Measurements from ENCODE around the gene CEP350.
"Not testable (repeated sequence)": the region's sequence is repeated elsewhere in the genome, so short reads cannot be mapped to it uniquely, and the experiment has no call there.

The CEP350 gene

DNA sequence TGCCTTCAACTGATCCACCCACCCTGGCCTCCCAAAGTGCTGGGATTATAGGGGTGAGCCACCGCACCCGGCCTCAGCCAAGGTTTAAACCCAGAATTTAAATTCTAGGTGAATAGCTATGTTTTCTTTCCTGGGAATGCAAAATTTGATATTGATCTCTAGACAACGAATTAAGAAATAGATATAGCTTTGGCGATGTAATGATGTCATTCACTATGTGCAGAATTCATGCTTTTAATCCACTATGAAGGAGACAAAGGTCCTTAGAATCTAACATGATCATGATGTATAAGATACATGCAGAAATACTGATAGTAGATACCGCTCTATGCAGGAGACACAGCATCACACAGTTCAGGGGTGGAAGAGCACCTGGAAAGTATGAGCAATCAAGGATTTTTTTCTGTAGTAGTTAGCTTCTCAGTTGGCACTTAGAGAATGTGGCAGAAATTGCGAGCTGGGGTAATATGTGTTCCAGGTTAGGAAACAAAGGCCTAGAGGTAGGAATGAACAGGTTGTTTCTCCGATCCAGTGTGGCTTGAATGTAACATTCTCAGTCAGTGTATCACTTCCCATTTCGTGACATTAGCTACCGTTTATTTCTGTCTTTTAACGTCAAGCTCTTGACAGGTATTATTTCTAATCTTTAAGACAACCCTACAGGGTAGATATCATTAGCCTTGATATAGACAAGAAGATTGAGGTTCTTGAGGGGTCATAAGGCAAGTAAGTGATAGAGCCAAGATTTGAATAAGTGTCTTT is 3.0 kb upstream of the CEP350 start:
- no peak for DNase-seq

DNA sequence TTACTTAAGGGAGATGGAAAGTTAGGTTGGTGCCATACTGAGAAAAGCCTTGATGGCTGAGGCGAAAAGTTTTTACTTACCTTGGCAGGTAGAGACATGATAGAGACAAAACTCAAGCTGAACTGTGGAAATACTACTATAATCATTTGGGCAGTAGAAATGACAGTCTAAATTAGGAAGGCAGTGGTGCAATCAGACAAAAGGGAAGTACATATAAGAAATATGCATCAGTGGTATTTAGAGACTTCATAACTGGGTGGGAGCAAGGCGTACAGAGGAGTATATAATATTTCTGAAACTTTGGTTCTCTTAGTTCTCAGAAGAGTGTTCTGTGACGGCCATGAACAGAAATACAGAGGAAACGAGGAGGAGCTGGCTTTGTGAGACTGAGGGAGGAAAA is 2.4 kb upstream of the CEP350 start:
- no peak for DNase-seq

DNA sequence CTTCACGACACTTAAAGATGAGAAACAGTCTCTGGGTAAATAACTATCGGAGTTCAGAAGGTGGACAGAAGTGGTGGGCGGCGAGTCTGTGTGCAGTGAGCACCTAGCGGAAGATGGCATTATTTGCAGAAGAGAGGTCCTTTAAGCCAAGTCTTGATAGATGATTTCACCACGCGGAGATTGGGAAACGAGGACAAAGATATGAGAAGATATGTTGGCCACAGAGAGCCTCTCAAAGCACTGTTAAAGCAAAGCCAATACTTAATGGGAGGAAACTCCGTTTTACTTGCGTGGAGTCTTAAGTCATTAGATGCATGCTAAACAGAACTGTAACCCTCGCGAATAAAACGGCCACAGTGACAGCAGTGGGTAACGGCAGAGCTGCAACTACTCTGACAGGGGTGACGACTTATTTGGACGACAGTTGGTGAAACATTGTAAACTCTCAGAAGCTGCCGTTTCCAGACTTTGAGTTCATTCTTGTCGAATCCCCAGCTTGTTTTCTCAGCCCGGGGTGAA is 577 bp upstream of the CEP350 start:
- DNase-seq: peak in 1 of 2 experiments; percentile 62

DNA sequence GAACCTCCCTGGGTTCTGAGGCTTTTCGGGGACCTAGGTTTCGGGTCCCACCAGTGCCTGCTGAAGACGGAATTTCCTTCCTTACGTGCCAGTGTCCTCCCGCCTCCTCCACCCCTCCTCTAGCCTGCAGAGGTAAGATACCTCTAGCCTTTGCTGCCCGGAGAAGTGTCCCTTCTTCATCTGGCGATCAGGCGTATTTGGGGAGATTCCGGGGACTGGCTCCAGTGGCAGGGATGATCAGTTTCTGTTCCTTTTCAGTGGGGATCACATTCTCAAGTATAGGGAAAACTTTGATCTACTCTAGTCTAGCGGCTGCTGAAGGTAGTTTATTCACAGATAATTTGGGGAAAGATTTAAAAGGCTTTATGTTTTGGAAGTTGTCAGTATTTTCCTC is 674 bp downstream of the CEP350 start:
- peak; percentile 7 to 27 for DNase-seq

DNA sequence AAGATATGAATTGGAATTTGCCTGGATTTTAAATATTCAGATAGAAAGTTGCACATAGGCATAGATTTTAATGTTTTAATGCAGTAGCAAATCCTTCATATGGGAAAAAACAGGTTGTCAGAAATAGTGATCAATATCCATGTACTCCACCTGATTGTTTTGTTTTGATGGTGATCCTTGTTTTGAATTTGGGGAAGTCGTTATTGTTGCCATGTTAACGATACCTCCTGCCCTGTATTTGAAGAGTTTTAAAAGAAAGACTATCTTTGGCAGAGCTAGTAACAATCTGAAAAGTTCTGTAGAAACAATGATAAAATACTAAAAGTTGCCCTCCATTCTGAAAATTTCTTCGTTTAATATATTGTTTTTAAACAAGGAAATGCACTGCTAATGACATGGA is 1.1 kb downstream of the CEP350 start:
- no peak for DNase-seq

DNA sequence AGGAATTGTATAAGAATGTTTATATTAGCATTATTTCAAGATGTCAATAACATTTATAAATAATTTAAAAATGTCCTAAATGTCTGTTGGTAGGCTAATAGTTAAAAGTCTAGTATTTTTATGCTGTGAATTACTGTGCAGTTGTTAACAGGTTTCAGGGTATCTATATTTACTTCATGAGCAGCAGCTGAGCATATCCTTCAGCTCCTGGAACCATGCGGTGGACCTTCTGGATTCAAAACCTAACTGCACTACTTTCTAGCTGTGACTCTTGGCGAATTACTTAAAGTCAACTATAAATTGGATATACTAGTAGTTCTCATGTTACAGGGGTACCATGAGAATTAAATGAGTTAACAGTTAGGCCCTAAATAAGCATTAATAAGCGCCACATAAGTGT is 3.7 kb downstream of the CEP350 start:
- peak in 1 of 2 experiments; percentile 5 for DNase-seq

DNA sequence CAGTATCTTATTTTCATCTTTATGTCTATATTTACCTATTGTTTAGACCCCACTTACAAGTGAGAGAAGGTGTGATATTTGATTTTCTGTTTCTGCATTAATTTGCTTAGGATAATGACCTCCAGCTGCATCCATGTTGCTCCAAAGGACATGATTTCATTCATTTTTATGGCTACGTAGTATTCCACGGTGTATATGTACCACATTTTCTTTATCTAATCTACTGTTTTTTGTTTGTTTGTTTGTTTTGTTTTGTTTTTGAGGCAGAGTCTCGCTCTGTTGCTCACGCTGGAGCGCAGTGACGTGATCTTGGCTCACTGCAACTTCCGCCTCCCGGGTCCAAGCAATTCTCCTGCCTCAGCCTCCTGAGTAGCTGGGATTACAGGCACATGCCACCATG is 7.6 kb downstream of the CEP350 start:
- not testable (repeated sequence) for DNase-seq

DNA sequence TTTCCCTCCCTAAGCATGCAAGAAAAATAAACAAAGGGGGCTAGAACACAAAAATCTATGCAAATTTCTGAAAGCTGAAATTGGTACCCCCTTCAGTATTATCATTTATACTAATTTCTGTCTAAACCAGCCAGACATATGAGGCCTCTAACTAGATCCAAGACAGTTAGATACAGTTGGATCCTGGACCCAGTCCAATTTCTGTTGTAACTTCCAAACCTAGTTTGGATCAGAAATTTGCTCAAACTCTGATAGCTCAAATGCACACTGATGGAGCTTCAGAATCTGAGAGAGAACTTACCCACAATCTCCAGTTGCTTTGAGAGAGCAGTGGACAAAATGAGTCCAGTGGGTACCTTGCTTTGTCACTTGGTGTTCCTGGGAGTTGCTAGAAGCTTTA is 11.9 kb downstream of the CEP350 start:
- DNase-seq: no peak

DNA sequence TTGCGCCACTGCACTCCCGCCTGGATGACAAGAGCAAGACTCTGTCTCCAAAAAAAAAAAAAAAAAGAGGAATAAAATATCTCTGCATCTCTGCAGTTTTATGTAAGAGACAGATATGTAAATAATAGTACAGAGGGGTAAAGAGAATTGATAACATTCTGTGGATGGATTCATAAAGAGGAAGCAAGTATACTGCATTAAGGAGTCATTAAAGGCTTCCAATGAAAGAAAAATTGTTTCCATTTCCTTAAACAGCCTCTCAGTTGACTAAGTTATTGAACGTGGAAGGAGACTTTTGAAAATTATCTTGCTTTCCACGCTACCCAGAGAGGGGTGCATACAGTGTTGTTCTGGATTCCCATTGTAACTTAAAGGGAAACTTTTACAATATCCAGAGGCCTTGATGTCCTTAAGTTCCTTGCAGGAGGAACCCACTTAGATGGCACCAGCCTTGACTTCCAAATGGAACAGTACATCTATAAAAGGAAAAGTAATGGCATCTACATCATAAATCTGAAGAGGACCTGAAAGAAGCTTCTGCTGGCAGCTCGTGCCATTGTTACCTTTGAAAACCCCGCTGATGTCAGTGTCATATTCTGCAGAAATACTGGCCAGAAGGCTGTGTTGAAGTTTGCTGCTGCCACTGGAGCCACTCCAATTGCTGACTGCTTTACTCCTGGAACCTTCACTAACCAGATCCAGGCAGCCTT is 13.8 kb downstream of the CEP350 start:
- no peak for DNase-seq

DNA sequence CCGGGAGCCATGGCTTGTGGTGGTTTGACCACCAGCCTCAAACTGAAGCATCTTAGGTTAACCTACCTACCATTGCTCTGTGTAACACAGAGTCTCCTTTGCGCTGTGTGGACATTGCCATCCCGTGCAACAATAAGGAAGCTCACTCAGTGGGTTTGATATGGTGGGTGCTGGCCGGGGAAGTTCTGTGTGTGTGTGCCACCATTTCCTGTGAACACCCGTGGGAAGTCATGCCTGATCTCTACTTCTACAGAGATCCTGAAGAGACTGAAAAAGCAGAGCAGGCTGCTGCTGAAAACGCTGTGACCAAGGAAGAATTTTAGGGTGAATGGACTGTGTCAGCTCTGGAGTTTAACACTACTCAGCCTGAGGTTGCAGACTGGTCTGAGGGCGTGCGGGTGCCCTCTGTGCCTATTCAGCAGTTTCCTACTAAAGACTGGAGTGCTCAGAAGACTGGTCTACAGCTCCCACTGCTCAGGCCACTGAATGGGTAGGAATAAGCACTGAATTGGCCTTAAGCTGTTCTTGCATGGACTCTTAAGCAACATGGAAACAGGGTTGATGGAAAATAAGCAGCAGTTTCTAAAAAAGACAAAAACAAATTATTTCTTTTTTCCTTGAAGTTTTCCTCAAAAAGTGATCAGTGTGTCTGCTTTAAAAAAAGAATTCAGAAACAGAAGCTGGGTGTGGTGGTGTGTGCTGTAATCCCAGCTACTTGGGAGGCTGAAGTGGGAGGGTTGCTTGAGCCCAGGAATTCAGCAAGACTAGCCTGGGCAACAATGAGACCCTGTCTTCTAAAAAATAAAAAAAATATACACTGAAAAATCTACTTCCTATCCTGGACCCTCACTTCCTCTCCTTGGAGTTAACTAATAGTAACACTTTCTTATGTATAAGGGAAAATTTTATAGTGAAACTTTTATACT is 14.6 kb downstream of the CEP350 start:
- no peak for DNase-seq

DNA sequence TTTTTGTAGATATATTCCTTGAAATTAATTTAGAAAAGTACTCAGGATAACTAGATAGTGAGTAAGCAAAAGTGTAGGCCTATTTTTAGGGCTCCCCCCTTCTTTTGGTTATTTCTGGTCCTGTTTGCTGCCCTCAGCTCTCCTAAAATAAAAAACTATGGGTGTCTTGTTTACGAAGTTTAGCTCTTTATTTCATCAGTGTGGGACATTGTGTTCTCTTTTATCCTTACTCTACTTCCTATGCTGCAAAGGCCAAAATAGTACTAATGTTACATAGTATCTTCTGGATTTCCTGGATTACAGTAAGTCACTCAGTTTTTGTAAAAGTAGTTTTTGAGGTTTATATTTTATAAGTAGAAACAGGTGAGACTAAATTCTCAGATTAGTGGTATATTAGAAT is 15.4 kb downstream of the CEP350 start:
- DNase-seq: no peak

DNA sequence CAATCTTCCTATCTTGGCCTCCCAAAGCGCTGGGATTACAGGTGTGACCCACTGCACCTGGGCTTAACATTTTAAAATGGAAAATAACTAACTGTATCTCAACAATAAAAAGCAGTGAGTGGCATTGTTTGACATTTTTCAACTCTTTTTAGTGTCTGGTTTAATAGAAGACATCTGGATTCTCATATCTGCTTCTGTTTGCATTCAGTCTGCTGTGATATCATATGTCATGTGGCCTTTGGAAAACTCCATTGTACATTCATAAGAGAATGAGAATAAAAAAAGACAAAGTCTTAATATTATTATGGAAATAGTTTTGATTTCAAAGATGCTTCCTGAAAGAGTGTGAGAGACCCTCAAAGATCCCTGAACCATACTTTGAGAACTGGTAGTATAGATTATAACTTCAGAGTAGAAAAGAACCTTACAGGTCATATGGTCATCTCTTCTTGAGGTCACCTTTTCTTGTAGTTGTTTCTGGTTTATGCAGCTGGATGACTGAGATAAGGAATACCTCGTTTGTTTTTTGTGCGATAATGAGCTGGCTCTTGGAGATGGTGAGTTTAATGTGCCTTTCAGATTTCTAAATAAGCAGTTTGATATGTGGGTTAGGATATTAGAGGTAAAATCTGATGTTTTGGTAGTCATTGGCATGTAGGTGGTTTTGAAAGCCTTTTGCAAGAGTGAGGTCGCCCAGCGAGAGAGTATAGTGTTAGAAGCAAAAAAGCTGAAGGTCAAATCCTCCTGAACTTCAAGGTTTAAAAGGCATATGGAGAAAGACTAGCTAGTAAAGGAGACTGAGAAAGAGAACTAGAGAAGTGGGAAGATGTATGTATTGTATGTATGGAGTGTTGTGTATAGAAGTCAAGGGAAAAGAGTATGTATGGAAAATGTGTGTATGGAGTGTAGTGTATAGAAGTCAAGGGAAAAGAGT is 17.2 kb downstream of the CEP350 start:
- DNase-seq: no peak

DNA sequence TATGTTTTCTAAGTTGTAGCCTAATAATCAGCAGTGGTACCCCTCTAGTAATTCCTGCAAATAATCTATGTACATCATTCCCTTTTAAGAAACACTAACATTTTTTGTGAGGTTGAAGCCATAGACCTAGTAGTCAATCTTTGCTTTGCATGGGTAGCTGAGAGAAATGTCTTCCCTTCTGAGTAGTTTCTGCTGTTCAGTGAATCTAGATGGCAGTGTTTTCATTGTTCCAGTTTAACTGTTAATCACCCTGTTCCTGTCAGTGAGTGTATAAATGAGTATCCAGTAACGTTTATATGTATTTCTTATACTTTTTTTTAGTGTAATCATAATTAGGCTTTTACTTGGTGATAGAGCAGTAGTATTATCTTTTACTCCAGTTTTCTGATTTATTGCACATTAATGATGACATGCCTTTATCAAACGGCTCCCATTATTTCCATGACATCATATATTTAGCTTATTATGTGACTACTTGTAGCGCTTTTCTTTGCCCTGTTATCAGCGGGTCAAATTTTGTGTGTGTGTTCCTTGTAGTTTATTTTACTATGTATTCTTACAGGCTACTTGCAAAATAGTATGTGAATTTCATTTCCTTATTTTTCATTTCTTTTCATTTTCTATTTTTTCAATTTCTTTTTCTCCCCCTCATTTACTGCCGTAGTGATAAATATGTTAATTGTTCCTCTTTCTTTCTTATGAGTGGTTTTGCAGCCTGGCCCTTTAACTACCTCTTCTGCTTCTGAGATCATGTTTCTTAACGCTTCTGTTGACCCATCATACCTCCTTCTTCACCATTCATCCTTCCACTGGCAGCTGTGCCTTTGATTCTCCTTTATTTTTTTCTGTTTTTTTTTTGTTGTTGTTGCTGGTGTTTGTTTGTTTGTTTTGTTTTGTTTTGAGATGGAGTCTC is 18.8 kb downstream of the CEP350 start:
- DNase-seq: no peak

DNA sequence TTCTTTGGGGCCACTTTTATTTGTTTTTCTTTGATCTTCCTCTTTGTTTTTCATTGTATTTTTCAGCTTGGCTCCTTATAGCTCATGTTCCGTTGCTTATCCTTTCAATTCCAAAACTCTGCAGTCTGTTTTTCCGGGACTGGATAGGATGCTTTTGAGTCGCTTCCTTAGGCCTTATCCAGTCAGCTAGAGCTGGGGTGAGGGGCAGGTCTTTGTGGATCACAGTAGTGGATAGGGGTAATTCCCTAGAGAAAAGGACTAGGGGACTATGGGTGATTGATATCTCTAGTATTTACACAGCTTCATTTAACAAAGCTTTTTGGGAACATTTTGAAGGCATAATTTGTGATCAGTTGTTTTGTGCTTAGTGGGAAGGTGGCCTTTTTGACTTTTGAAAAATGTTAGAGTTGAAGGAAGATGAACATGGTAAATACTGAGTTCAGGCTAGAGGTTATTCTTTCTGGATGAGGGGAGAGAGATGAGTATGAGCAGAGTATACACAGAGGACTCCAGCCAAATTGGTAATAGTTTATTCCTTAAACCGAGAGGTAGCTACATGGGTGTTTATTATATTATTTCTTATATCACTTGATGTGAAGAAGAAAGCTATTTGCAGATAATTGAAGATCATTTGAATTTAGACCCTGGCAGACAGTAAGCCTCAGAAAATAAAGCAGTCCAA is 22.5 kb downstream of the CEP350 start:
- DNase-seq: no peak

DNA sequence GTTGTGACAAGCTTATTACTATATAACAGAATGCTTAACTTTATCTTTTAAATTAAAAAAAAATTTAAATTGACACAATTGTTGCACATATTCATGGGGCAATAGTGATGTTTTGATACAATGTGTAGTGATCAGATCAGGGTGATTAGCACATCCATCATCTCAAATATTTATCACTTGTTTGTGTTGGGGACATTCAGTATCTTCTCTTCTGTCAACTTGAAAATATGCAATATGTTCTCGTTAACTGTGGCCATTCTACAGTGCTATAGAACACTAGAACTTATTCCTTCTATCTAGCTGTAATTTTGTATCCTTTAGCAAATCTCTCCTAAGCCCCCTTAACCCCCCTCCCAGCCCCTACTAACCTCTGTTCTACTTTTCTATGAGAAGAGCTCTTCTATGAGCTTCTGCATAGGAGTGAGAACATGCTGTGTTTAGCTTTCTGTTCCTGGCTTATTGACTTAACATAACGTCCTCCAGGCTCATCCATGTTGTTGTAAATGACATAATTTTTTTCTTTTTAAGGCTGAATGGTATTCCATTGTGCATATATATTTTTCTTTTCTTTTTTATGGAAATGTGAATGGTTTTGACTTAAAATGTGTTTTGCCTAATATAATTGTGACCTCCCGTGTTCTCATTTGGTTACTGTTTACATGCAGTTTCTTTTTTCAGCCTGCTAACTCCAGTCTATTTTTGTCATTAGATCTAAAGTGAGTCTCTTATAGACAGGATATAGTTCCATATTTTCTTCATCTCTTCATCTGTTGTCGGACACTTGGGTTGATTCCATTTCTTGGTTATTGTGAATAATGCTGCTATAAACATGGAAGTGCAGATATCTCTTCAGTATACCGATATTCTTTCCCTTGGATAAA is 23.8 kb downstream of the CEP350 start:
- DNase-seq: no peak

DNA sequence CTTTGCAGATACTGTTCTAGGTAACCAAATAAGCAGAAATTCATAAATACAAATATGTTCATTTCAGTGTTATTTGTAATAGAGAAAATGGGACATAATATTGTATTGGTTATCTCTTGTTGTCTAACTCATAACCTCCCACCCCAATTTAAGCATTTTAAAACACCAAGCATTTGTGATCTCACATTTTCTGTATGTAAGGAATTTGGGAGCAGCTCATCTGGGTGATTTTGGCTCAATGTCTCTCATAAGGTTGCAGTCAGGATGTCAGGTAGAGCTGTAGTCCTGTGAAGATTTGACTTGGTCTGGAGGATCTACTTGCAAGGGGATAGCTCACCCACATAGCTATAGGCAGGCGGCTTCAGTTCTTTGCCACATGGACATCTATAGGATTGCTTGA is 29.5 kb downstream of the CEP350 start:
- DNase-seq: no peak

DNA sequence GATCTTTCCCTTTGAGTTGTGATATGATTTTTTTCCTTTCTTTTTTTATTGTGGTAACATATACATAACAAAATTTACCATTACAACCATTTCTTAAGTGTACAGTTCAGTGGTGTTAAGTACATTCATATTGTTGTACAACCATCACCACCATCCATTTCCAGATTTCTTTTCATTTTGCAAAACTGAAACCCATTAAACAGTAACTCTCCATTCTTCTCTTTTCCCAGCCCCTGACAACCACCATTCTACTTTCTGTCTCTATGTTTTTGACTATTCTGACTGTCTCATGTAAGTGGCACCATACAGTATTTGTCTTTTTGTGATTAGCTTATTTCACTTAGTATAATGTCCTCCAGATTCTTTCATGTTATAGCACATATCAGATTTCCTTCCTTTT is 30.3 kb downstream of the CEP350 start:
- no peak for DNase-seq

DNA sequence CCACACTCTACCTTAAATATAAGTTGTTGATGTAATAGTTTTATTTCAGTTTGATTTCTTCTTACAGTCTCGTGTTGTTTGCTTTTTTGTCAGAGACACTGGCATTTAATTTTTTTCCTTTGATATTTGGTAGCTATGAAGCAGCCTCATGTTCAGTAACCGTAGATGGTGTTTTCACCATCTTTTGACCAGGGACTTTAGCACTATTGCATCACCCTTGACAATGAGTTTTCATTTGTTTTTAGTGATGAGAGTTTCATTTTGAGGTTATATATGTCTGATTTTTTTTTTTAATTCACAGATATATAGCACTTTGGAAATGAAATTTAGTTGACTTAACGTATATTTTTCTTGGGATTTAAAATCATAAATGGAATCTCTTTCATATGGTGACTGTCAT is 36.2 kb downstream of the CEP350 start:
- no peak for DNase-seq

DNA sequence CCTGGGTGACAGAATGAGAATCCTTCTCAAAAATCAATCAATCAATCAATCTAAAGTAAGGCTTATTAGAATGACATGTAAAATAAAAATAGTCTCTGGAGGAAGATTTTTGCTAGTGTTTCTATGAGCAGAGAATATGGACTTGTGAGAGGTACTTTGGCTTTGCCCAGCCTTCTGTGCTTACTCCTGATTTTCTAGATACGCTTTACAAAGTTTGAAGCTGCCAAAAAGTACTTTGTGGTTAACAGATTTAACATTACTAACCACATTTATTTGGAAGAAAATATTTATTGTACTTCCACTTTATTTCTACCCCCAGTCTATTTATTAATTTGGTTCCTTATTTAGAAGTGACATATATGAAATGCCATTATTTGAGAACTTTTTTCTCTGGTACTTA is 41.0 kb downstream of the CEP350 start:
- no peak for DNase-seq
